Left ventricle myocardium inferior (tissue), 1 donor: ENCODE results near the gene SNX13. TPM values are rescaled to one million over a fixed set of nuclear protein-coding genes. Genes with fewer than 3 reads are reported as not detected.

Experiments used
- DNase-seq: peaks from one replicate; pipeline ENCODE4 v3.0.0-alpha.2; 2020
- H3K27ac ChIP-seq: fragments of 200-600 bp; replicated peaks from 2 replicates; pipeline ENCODE4 v1.8.0; 2021
- H3K27me3 ChIP-seq: fragments of 200-600 bp; 2 replicates; pipeline ENCODE4 v1.8.0; 2021; ENCODE audit warnings: low read depth
- H3K36me3 ChIP-seq: fragments of 200-600 bp; 2 replicates; pipeline ENCODE4 v1.8.0; 2021
- H3K4me1 ChIP-seq: fragments of 200-600 bp; 2 replicates; pipeline ENCODE4 v1.8.0; 2021
- H3K4me3 ChIP-seq: fragments of 200-600 bp; 2 replicates; pipeline ENCODE4 v1.8.0; 2021; ENCODE audit warnings: mild to moderate bottlenecking, moderate library complexity
- H3K9me3 ChIP-seq: fragments of 200-600 bp; replicated peaks from 2 replicates; pipeline ENCODE4 v1.8.0; 2021
- intact Hi-C: fragments of 100-400 bp; cut with micrococcal nuclease; formaldehyde crosslinking; loops from one replicate; pipeline ENCODE4 v1.11.0; 2022
- total RNA-seq: library from RNA; stranded (reverse); fragmentation: NEBNext Ultra II Directional; extraction: Animal tissue kit (Norgen Biotek cat#: 25700); gene quantifications from one replicate; pipeline ENCODE4 v1.2.1, GENCODE V29; 2021
- TF ChIP-seq, protein P1 (sequence below): fragments of 200-600 bp; IDR thresholded peaks from 2 replicates; pipeline ENCODE4 v1.8.0; 2021; ENCODE audit warnings: antibody characterized with exemption, mild to moderate bottlenecking, borderline replicate concordance
- donor health status: DM: no; HTN: yes; CAD: no; lungs with severe emphysema.

SNX13 gene
- total RNA-seq, 1 donor from 2014 or later, result 42.2 TPM

DNA sequence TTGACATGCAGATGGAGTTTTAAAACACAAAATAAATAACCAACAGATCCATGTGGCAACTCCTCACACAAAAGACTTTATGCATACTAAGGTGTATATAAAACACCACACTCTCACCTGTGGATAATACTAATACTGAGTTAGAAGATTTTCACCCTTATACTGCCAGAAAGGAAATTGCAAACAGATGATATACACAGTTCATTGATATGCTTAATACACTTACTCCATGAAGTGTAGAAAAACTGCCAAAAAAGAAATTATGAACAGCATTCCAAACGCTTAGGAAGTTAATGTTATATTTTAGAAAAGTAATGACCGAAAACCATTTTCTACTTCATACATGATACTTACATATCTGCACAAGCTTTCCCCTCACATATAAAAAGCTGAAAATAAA is 17.6 kb upstream of the SNX13 start:
- no peak overlapping the region for H3K4me3 ChIP-seq
- no peak overlapping the region for H3K27ac ChIP-seq
- no peak for DNase-seq
- TF ChIP-seq, protein P1, sequence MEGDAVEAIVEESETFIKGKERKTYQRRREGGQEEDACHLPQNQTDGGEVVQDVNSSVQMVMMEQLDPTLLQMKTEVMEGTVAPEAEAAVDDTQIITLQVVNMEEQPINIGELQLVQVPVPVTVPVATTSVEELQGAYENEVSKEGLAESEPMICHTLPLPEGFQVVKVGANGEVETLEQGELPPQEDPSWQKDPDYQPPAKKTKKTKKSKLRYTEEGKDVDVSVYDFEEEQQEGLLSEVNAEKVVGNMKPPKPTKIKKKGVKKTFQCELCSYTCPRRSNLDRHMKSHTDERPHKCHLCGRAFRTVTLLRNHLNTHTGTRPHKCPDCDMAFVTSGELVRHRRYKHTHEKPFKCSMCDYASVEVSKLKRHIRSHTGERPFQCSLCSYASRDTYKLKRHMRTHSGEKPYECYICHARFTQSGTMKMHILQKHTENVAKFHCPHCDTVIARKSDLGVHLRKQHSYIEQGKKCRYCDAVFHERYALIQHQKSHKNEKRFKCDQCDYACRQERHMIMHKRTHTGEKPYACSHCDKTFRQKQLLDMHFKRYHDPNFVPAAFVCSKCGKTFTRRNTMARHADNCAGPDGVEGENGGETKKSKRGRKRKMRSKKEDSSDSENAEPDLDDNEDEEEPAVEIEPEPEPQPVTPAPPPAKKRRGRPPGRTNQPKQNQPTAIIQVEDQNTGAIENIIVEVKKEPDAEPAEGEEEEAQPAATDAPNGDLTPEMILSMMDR, result no peak
- no peaks in the 10 kb centered on the region for H3K36me3 ChIP-seq
- H3K9me3 ChIP-seq, result no peaks in the 10 kb centered on the region
- intact Hi-C loops, result no loop called here
- no peaks in the 10 kb centered on the region for H3K4me1 ChIP-seq
- no peaks in the 10 kb centered on the region for H3K27me3 ChIP-seq

DNA sequence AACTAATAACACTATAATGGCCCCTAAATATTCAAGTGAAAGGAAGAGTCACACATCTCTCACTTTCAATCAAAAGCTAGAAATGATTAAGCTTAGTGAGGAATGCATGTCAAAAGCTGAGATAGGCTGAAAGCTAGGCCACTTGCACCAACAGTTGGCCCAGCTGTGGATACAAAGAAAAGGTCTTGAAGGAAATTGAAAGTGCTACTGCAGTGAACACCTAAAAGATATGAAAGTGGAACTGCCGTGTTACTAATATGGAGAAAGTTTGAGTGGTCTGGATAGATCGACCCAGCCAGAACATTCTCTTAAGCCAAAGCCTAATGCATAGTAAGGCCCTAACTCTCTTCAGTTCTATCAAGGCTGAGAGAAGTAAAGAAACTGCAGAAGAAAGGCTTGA is 12.1 kb upstream of the SNX13 start:
- H3K9me3 ChIP-seq, result no peaks in the 10 kb centered on the region
- H3K27me3 ChIP-seq, result no peaks in the 10 kb centered on the region
- no peak for DNase-seq
- H3K4me1 ChIP-seq, result no peaks in the 10 kb centered on the region
- no peaks in the 10 kb centered on the region for H3K36me3 ChIP-seq
- intact Hi-C loops, result no loop called here
- no peak overlapping the region for H3K4me3 ChIP-seq
- TF ChIP-seq, protein P1, result no peak
- H3K27ac ChIP-seq, result no peak overlapping the region

DNA sequence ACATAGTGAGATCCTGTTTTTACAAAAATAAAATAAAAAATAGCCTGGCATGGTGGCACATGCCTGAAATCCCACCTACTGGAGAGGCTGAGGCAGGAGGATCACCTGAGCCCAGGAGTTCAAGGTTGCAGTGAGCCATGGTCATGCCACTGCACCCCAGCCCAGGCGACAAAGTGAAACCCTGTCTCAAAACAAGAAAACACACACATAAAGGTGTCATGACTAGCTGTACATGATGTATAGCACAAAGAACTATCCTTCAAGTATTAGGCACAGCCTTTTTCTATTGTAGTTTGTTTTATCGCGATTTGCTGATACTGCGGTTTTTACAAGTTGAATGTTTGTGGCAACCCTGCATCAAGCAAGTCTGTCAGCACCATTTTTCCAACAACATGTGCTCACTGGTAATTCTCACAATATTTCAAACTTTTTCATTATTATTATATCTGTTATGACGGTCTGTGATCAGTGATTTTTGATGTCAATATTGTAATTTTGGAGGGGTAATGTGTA is 11.5 kb upstream of the SNX13 start:
- H3K27me3 ChIP-seq, result no peaks in the 10 kb centered on the region
- no peaks in the 10 kb centered on the region for H3K9me3 ChIP-seq
- TF ChIP-seq, protein P1, result no peak
- intact Hi-C loops, result no loop called here
- no peaks in the 10 kb centered on the region for H3K4me1 ChIP-seq
- H3K36me3 ChIP-seq, result no peaks in the 10 kb centered on the region
- H3K27ac ChIP-seq, result no peak overlapping the region
- DNase-seq, result no peak
- no peak overlapping the region for H3K4me3 ChIP-seq

DNA sequence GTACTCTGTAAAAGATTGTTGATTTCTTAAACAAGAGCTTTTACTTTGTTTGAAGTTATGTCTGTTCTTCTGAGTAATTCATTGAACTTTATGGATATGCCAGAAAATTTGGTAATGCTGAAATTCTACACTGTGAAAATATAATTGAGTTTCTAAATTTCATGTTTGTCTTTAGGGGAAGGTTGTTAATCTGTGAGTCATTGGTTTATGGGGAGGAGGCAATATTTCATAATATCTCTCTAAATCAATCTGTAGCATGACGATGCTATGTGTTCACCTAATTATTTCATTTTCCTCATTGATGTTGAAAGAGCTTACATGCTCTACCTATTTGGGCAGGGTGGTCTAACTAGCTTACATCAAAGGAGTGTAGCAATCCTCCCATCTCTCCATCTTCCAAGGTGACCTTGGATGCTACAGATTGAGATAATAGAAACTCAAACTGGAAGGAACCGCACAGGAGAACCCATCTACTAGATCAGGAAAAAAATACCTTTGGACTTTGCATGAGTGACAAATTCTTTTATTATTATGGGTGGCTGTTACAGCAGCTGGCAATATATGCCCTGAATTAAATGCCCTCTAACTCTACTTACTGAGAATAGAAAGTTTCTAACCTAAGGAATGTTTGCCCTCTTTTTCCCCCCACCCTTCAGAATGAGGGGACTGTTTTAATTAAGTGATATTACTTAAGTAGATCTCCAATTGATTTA is 8.4 kb upstream of the SNX13 start:
- intact Hi-C loops, result no loop called here
- no peak overlapping the region for H3K4me3 ChIP-seq
- no peak overlapping the region for H3K27ac ChIP-seq
- TF ChIP-seq, protein P1, result no peak
- no peak for DNase-seq
- no peaks in the 10 kb centered on the region for H3K9me3 ChIP-seq
- H3K4me1 ChIP-seq, result no peaks in the 10 kb centered on the region
- H3K36me3 ChIP-seq, result no peaks in the 10 kb centered on the region
- no peaks in the 10 kb centered on the region for H3K27me3 ChIP-seq

DNA sequence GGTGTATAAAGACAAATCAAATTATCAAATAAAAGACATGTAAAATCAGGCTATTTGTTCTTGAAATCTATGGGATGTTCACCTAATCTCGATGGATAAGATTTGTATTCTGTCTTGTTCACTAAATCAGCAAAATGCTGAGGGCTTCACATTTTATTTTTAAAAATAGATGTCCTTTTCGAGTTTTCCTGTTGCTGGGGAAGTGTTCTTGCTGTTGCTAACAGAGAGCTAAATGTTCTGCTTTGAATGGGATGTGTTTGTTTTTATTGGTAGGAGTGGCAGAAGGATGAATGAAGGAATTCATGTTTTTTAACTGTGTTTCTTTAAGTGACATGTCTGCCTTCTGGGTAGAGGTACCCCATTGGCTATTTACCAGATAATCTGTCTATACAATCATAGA is 7.3 kb upstream of the SNX13 start:
- H3K4me1 ChIP-seq, result no peaks in the 10 kb centered on the region
- DNase-seq, result no peak
- H3K9me3 ChIP-seq, result no peaks in the 10 kb centered on the region
- peak overlapping the region; percentile 6 for H3K27ac ChIP-seq
- H3K27me3 ChIP-seq, result no peaks in the 10 kb centered on the region
- intact Hi-C loops, result no loop called here
- H3K4me3 ChIP-seq, result peak overlapping the region; percentile 43
- TF ChIP-seq, protein P1, result no peak
- no peaks in the 10 kb centered on the region for H3K36me3 ChIP-seq
